ENCODE data around the gene RNF151.

RNF151 gene

DNA sequence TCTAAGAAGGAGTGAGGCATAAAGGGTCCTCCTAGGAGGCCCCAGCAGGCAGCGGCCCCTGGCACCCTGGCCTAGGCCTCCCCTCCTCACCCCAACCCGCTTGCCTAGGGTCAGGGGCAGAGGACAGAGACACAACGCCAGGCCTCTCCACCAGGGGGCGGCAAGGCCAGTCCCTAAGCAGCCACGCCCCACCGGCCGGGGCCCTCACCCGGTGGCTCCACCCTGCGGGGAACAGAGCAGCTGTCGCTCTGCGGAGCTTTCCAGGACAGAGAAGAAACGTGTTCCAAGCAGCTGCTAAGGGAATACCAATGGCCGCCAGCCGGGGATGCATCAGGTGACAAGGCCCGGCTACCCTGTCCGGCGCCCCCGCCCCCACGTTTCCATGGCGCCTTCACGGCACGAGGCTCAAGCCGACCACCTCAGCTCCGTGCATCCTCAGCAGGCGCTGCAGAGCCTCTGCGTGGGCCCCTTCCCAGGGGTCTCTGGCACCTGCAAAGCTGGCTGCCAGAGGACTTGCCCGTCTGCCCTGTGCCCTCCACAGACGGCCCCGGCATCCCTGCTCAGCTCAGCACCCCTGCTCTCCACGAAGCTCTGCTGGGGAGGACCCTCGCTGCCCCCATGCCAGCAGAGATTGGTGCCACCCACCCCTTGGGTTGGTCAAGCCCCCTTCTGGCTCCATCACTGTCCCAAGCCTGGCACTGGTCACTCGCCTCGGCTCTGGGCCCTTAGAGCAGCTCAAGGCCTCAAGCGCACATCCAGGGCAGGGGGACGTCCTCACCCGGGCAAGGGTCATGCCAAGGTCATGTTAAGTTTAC, 37.4 kb downstream of the RNF151 start:
- peaks cover 21% of the 10 kb centered on the region for H4K20me1 ChIP-seq (ENCODE audit: insufficient read depth, low read length, poor library complexity, severe bottlenecking)
- peaks cover 4% of the 10 kb centered on the region for H3K4me1 ChIP-seq (ENCODE audit: insufficient read depth, low read length, poor library complexity, severe bottlenecking)
- no peak overlapping the region for H3K9ac ChIP-seq (ENCODE audit: low read depth, low read length, poor library complexity, severe bottlenecking)
- peaks cover 51% of the 10 kb centered on the region for H3K79me2 ChIP-seq (ENCODE audit: insufficient read depth, low read length)
- no peak for TF ChIP-seq EZH2phosphoT487 (IDR thresholded peaks at IDR 0.05; ENCODE audit: borderline replicate concordance)
- TF ChIP-seq, protein P1, sequence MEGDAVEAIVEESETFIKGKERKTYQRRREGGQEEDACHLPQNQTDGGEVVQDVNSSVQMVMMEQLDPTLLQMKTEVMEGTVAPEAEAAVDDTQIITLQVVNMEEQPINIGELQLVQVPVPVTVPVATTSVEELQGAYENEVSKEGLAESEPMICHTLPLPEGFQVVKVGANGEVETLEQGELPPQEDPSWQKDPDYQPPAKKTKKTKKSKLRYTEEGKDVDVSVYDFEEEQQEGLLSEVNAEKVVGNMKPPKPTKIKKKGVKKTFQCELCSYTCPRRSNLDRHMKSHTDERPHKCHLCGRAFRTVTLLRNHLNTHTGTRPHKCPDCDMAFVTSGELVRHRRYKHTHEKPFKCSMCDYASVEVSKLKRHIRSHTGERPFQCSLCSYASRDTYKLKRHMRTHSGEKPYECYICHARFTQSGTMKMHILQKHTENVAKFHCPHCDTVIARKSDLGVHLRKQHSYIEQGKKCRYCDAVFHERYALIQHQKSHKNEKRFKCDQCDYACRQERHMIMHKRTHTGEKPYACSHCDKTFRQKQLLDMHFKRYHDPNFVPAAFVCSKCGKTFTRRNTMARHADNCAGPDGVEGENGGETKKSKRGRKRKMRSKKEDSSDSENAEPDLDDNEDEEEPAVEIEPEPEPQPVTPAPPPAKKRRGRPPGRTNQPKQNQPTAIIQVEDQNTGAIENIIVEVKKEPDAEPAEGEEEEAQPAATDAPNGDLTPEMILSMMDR (conservative IDR thresholded peaks at IDR 0.05; ENCODE audit: low read length), result peak; percentile 70
- H3K9me2 ChIP-seq (replicated peaks; ENCODE audit: low read depth, low read length), result no peaks in the 10 kb centered on the region
- H2AFZ ChIP-seq (ENCODE audit: low read length), result no peak overlapping the region
- H3K36me3 ChIP-seq (ENCODE audit: insufficient read depth, low read length), result peaks cover 28% of the 10 kb centered on the region; the same call in 1 of the 2 replicates
- no peaks in the 10 kb centered on the region for H3K9me3 ChIP-seq (ENCODE audit: insufficient read depth, low read depth, low read length)
- H3K4me3 ChIP-seq (ENCODE audit: low read length, poor library complexity, severe bottlenecking), result no peak overlapping the region
- no peak overlapping the region for H3K4me2 ChIP-seq (ENCODE audit: low read depth, low read length, poor library complexity, severe bottlenecking)
- no peaks in the 10 kb centered on the region for H3K27me3 ChIP-seq (ENCODE audit: insufficient read depth, low read length, poor library complexity, severe bottlenecking)
- no peaks in the 10 kb centered on the region for H3F3A ChIP-seq (ENCODE audit: low read depth)

GRCh38 chr16:2004795-2005517, 38.3 kb downstream of the RNF151 start:
- TF ChIP-seq EZH2phosphoT487 (IDR thresholded peaks at IDR 0.05; ENCODE audit: borderline replicate concordance), result no peak
- TF ChIP-seq, protein P1 (conservative IDR thresholded peaks at IDR 0.05; ENCODE audit: low read length), result no peak
- H3K79me2 ChIP-seq (ENCODE audit: insufficient read depth, low read length), result peaks cover 55% of the 10 kb centered on the region
- no peak overlapping the region for H2AFZ ChIP-seq (ENCODE audit: low read length)
- peaks cover 26% of the 10 kb centered on the region; the same call in 1 of the 2 replicates for H3K36me3 ChIP-seq (ENCODE audit: insufficient read depth, low read length)
- no peaks in the 10 kb centered on the region for H3F3A ChIP-seq (ENCODE audit: low read depth)
- H3K9ac ChIP-seq (ENCODE audit: low read depth, low read length, poor library complexity, severe bottlenecking), result no peak overlapping the region
- H3K27me3 ChIP-seq (ENCODE audit: insufficient read depth, low read length, poor library complexity, severe bottlenecking), result no peaks in the 10 kb centered on the region
- H3K4me2 ChIP-seq (ENCODE audit: low read depth, low read length, poor library complexity, severe bottlenecking), result no peak overlapping the region
- no peaks in the 10 kb centered on the region for H3K9me3 ChIP-seq (ENCODE audit: insufficient read depth, low read depth, low read length)
- H4K20me1 ChIP-seq (ENCODE audit: insufficient read depth, low read length, poor library complexity, severe bottlenecking), result peaks cover 21% of the 10 kb centered on the region
- peaks cover 4% of the 10 kb centered on the region for H3K4me1 ChIP-seq (ENCODE audit: insufficient read depth, low read length, poor library complexity, severe bottlenecking)
- H3K4me3 ChIP-seq (ENCODE audit: low read length, poor library complexity, severe bottlenecking), result no peak overlapping the region
- no peaks in the 10 kb centered on the region for H3K9me2 ChIP-seq (replicated peaks; ENCODE audit: low read depth, low read length)

- Histone ChIP-seq H3K4me1 (ENCODE audit: insufficient read depth, low read length, poor library complexity, severe bottlenecking) (peaks cover 10% of the 10 kb centered on the region), H3K4me3 (ENCODE audit: low read length, poor library complexity, severe bottlenecking) (no peak overlapping the region), H4K20me1 (ENCODE audit: insufficient read depth, low read length, poor library complexity, severe bottlenecking) (peaks cover 21% of the 10 kb centered on the region), H3K9me3 (ENCODE audit: insufficient read depth, low read depth, low read length) (no peaks in the 10 kb centered on the region), H2AFZ (ENCODE audit: low read length) (no peak overlapping the region), H3K79me2 (ENCODE audit: insufficient read depth, low read length) (peaks cover 55% of the 10 kb centered on the region), H3K27me3 (ENCODE audit: insufficient read depth, low read length, poor library complexity, severe bottlenecking) (no peaks in the 10 kb centered on the region), H3K4me2 (ENCODE audit: low read depth, low read length, poor library complexity, severe bottlenecking) (peak overlapping the region; percentile 95), H3F3A (ENCODE audit: low read depth) (no peaks in the 10 kb centered on the region), H3K36me3 (ENCODE audit: insufficient read depth, low read length) (peaks cover 25% of the 10 kb centered on the region; the same call in 1 of the 2 replicates), H3K9me2 (replicated peaks; ENCODE audit: low read depth, low read length) (no peaks in the 10 kb centered on the region), H3K9ac (ENCODE audit: low read depth, low read length, poor library complexity, severe bottlenecking) (peak overlapping the region; percentile 17)
- TF ChIP-seq, protein P1 (conservative IDR thresholded peaks at IDR 0.05; ENCODE audit: low read length), result no peak
Observed at GRCh38 chr16:2005646-2006045, 39.0 kb downstream of the RNF151 start.
